T-helper 17 cell (primary cell): ENCODE data around the gene ARID1B. TPM values are rescaled to one million over a fixed set of nuclear protein-coding genes. Genes with fewer than 3 reads are reported as not detected.

Source experiments
- ATAC-seq: fragments of 150-1000 bp; cut with Tn5 transposase; 2 replicates; pipeline ENCODE4 v1.10.0; 2021; ENCODE audit warnings: mild to moderate bottlenecking, moderate library complexity
- DNase-seq, 3 donors: peaks; one replicate each; pipeline versions ENCODE4 v3.0.0 to v3.0.0-alpha.2; 2020 to 2021
- H3K9me3 ChIP-seq: one replicate; pipeline ENCODE4 v1.7.0; 2013; ENCODE audit warnings: low read length, mild to moderate bottlenecking; ENCODE audit not compliant: control insufficient read depth, poor library complexity, severe bottlenecking
- H3K27ac Mint-ChIP-seq: one replicate; pipeline ENCODE4 v1.8.0; 2022; ENCODE audit warnings: mild to moderate bottlenecking, moderate library complexity, mixed read lengths
- H3K27me3 Mint-ChIP-seq: one replicate; pipeline ENCODE4 v1.8.0; 2022; ENCODE audit warnings: mixed read lengths
- H3K36me3 Mint-ChIP-seq: one replicate; pipeline ENCODE4 v1.8.0; 2022; ENCODE audit warnings: low read depth, mixed read lengths
- H3K4me1 Mint-ChIP-seq: one replicate; pipeline ENCODE4 v1.8.0; 2022; ENCODE audit warnings: mild to moderate bottlenecking, mixed read lengths
- H3K4me3 Mint-ChIP-seq: one replicate; pipeline ENCODE4 v1.8.0; 2022; ENCODE audit warnings: mild to moderate bottlenecking, moderate library complexity, mixed read lengths
- total RNA-seq, 4 donors: library from RNA in 2 of 4; stranded (reverse) in 2 of 4; gene quantifications; one replicate each; pipeline ENCODE4 v1.2.3 and lab custom pipeline; 2022 to 2026

Gene ARID1B
- total RNA-seq, 2 donors from 2014 or later = 149 to 158 TPM

- H3K27ac Mint-ChIP-seq = no peak overlapping the region
- no peak overlapping the region for H3K4me3 Mint-ChIP-seq
- ATAC-seq (no peak), DNase-seq (no peak)
- no peaks in the 10 kb centered on the region for H3K9me3 ChIP-seq
- H3K27me3 Mint-ChIP-seq = no peaks in the 10 kb centered on the region
- peaks cover 11% of the 10 kb centered on the region for H3K4me1 Mint-ChIP-seq
- peaks cover 2% of the 10 kb centered on the region for H3K36me3 Mint-ChIP-seq
Observed at GRCh38 chr6:157169656-157170055, 392.5 kb downstream of the ARID1B start.

DNA sequence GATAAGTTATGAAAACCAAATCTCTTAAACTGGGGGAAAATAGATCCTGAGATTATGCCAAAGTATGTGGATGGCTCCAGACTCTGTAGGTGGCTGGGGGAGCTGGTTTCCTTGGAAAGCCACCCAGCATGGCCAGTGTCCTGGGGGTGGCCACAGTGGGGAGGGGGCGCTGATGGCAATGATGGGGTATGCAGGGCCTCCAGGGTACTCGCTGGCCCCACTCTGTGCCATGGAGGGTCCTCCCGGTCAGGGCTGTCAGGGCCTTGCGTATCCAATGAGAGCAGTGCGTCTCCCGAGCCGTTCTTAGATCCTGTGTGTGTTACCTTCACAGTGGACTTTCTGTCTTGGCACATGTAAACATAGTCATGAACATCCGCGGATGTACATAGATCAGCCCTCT, 393.4 kb downstream of the ARID1B start:
- H3K9me3 ChIP-seq = no peaks in the 10 kb centered on the region
- Mint-ChIP-seq H3K36me3 (peaks cover 2% of the 10 kb centered on the region), H3K27me3 (no peaks in the 10 kb centered on the region), H3K4me3 (no peak overlapping the region), H3K27ac (peak overlapping the region; percentile 49), H3K4me1 (peaks cover 11% of the 10 kb centered on the region)
- DNase-seq = no peak
- no peak for ATAC-seq

DNA sequence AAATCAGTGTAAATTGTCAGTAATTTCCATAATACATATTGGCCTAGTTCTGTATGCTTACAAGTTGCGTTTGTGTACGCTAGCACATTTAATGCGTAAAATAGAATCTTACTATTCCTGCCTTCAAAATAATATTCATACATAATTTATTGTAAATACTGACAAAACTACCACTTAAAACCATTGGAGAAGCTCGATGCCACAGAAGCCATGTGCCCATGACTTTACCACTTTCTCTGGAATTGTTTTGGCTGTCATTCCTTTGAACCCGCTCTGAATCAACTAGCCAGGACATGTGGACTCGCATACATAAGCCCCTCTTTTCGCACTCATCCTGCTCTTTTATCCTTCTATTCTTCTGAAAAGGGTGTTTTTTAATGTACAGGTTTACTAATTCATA, 394.6 kb downstream of the ARID1B start:
- H3K36me3 Mint-ChIP-seq = peaks cover 2% of the 10 kb centered on the region
- ATAC-seq (no peak), DNase-seq (no peak)
- H3K27me3 Mint-ChIP-seq = no peaks in the 10 kb centered on the region
- peaks cover 9% of the 10 kb centered on the region for H3K4me1 Mint-ChIP-seq
- no peaks in the 10 kb centered on the region for H3K9me3 ChIP-seq
- no peak overlapping the region for H3K4me3 Mint-ChIP-seq
- no peak overlapping the region for H3K27ac Mint-ChIP-seq

GRCh38 chr6:157172231-157172701, 395.1 kb downstream of the ARID1B start:
- ATAC-seq (no peak), DNase-seq (no peak)
- no peaks in the 10 kb centered on the region for H3K9me3 ChIP-seq
- no peak overlapping the region for H3K27ac Mint-ChIP-seq
- H3K4me1 Mint-ChIP-seq = peaks cover 9% of the 10 kb centered on the region
- H3K36me3 Mint-ChIP-seq = peaks cover 2% of the 10 kb centered on the region
- H3K27me3 Mint-ChIP-seq = no peaks in the 10 kb centered on the region
- H3K4me3 Mint-ChIP-seq = no peak overlapping the region

GRCh38 chr6:157172830-157173536, 395.8 kb downstream of the ARID1B start:
- no peaks in the 10 kb centered on the region for H3K27me3 Mint-ChIP-seq
- peaks cover 2% of the 10 kb centered on the region for H3K36me3 Mint-ChIP-seq
- H3K9me3 ChIP-seq = no peaks in the 10 kb centered on the region
- no peak overlapping the region for H3K27ac Mint-ChIP-seq
- no peak overlapping the region for H3K4me3 Mint-ChIP-seq
- ATAC-seq (no peak), DNase-seq (no peak)
- H3K4me1 Mint-ChIP-seq = peaks cover 9% of the 10 kb centered on the region

- Mint-ChIP-seq H3K27ac (peak overlapping the region; percentile 51), H3K36me3 (peaks cover 2% of the 10 kb centered on the region), H3K27me3 (no peaks in the 10 kb centered on the region), H3K4me3 (no peak overlapping the region), H3K4me1 (peaks cover 6% of the 10 kb centered on the region)
- H3K9me3 ChIP-seq = no peaks in the 10 kb centered on the region
- ATAC-seq (no peak), DNase-seq (no peak)
Observed at GRCh38 chr6:157173776-157174175, 396.6 kb downstream of the ARID1B start.

DNA sequence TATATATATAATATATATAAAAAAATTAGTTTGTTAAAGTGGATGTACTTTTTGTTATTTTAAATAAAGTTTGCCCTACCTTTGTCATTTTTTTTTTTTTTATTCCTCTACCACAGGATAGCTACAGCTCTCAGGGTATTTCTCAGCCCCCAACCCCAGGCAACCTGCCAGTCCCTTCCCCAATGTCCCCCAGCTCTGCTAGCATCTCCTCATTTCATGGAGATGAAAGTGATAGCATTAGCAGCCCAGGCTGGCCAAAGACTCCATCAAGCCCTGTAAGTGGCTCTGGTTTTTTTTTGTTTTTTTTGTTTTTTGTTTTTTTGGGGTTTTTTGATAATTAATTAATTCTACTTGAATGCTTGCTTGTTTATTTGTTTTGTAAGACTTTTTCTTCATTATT, 397.6 kb downstream of the ARID1B start:
- Mint-ChIP-seq H3K4me3 (no peak overlapping the region), H3K27me3 (no peaks in the 10 kb centered on the region), H3K36me3 (peaks cover 2% of the 10 kb centered on the region), H3K27ac (no peak overlapping the region), H3K4me1 (peaks cover 6% of the 10 kb centered on the region)
- DNase-seq = no peak
- ATAC-seq = no peak
- H3K9me3 ChIP-seq = no peaks in the 10 kb centered on the region

DNA sequence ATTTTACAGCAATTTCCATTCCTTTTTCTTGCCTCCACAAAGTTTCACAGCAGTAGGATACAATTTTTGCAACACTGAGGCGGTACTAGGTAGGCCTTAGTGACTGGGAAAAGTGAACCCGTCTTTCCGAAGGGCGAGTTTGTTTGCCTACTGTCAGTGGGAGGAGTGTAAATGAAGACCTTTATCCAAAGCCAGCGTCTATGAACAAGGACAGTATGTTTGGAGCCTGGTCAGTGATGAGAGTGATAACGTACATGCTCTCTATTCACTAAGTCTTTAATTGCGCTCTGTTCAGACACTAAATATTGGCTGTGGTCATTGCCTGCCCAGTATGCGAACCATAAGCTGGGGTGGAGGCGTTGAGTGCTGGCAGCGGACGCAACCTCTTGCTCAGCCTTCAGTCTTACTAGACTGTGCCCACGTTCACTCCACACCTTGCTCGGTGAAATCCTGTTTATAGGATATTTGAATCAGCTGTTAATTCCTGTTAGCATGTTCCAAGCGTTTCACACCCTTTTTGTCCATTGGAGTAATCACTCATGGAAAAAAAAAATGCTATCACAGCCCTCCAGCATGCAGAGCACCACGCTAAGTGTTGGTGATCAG, 400.7 kb downstream of the ARID1B start:
- no peak for ATAC-seq
- no peak for DNase-seq
- Mint-ChIP-seq H3K4me1 (peaks cover 5% of the 10 kb centered on the region), H3K27ac (no peak overlapping the region), H3K4me3 (no peak overlapping the region), H3K27me3 (no peaks in the 10 kb centered on the region), H3K36me3 (peaks cover 3% of the 10 kb centered on the region)
- H3K9me3 ChIP-seq = no peaks in the 10 kb centered on the region

DNA sequence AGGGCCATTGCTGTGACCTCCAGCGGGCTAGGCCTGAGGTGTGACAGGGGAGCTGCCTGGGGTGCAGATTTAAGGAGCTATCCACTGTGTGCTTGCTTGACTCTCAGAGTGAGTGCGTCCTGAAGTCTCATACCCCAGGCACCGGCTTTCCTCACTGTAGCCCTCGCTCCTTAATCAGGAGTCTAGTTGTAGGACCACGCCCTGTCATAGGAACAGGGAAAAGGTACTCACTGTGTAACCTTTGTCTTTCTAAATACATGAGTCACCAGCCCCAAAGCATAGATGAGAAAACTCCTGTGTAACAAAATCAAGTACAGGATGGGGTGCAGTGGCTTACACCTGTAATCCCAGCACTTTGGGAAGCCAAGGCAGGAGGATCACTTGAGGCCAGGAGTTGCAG, 404.5 kb downstream of the ARID1B start:
- H3K9me3 ChIP-seq = no peaks in the 10 kb centered on the region
- ATAC-seq (no peak), DNase-seq (no peak)
- H3K27ac Mint-ChIP-seq = no peak overlapping the region
- H3K36me3 Mint-ChIP-seq = peaks cover 6% of the 10 kb centered on the region
- no peaks in the 10 kb centered on the region for H3K27me3 Mint-ChIP-seq
- no peak overlapping the region for H3K4me3 Mint-ChIP-seq
- H3K4me1 Mint-ChIP-seq = peaks cover 15% of the 10 kb centered on the region

- H3K27me3 Mint-ChIP-seq = no peaks in the 10 kb centered on the region
- no peaks in the 10 kb centered on the region for H3K9me3 ChIP-seq
- peaks cover 6% of the 10 kb centered on the region for H3K36me3 Mint-ChIP-seq
- H3K4me1 Mint-ChIP-seq = peaks cover 21% of the 10 kb centered on the region
- H3K4me3 Mint-ChIP-seq = peak overlapping the region; percentile 31
- peak overlapping the region; percentile 68 for H3K27ac Mint-ChIP-seq
- no peak for ATAC-seq
- DNase-seq = no peak
Observed at GRCh38 chr6:157182503-157183264, 405.5 kb downstream of the ARID1B start.

DNA sequence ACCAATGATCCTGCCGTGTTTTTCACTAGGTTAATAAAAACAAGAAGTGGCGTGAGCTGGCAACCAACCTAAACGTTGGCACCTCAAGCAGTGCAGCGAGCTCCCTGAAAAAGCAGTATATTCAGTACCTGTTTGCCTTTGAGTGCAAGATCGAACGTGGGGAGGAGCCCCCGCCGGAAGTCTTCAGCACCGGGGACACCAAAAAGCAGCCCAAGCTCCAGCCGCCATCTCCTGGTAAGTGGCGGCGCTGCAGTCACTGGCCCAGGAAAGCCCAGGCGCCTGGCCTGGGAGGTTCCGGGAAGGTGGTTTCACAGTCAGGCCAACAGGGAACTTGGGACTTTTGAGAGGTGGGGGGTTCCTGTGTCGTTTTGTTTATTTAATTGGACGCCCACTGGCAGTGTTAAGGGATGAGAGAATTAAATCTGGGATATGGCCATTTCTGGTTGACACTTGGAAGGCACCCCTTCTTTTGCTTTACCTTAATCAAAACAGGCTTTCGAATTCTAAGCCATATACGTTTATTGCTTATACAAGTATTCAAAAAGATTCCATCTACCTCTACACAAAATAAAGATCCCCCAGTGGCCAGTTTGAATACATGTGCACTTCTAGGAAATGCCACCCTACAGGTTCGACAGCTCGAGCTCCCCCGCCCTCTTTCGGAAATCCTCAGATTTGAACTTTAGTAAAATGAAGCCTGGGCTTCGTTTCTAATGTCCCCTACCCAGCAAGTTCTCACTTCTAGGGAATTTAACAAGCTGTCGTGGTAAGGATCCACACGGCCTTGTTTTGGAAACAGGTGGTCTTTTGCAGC, 407.2 kb downstream of the ARID1B start:
- Mint-ChIP-seq H3K4me3 (peak overlapping the region; percentile 7), H3K4me1 (peaks cover 21% of the 10 kb centered on the region), H3K27me3 (no peaks in the 10 kb centered on the region), H3K27ac (peak overlapping the region; percentile 63), H3K36me3 (peaks cover 6% of the 10 kb centered on the region)
- H3K9me3 ChIP-seq = no peaks in the 10 kb centered on the region
- DNase-seq (peak; percentile 31 to 48 (median 35)), ATAC-seq (peak; percentile 82)

GRCh38 chr6:157185171-157185570, 408.0 kb downstream of the ARID1B start:
- peak overlapping the region; percentile 45 for H3K27ac Mint-ChIP-seq
- DNase-seq (no peak), ATAC-seq (no peak)
- H3K9me3 ChIP-seq = no peaks in the 10 kb centered on the region
- H3K4me1 Mint-ChIP-seq = peaks cover 21% of the 10 kb centered on the region
- H3K27me3 Mint-ChIP-seq = no peaks in the 10 kb centered on the region
- peaks cover 6% of the 10 kb centered on the region for H3K36me3 Mint-ChIP-seq
- H3K4me3 Mint-ChIP-seq = no peak overlapping the region

DNA sequence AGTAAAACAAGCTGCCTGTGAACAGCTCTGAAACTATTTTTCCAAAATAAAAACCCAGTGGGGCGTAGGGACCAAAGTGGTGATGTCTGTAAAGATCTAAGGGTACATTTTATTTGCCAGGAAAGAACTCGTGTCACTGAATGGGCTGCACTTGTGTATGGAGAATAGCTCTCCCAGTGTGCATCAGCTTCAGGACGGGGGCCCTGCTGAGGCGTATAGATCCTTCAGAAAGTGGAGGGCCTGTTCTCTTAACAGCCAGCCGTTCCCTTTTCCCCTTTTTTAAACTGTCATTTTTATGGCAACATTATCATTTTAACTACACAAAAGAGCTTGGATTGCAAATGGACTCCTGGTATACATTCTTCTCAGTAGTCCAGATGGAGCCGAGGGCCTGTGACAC, 408.8 kb downstream of the ARID1B start:
- H3K4me3 Mint-ChIP-seq = peak overlapping the region; percentile 36

More for the DNA sequence above, 408.8 kb downstream of the ARID1B start:
- Mint-ChIP-seq H3K4me1 (peaks cover 24% of the 10 kb centered on the region), H3K27me3 (no peaks in the 10 kb centered on the region), H3K27ac (peak overlapping the region; percentile 77), H3K36me3 (peaks cover 11% of the 10 kb centered on the region)
- DNase-seq (no peak), ATAC-seq (no peak)
- no peaks in the 10 kb centered on the region for H3K9me3 ChIP-seq
